ENCODE data around the gene IRF2BPL.

GRCh38 chr14:76993752-76994151 lies 34.8 kb downstream of the IRF2BPL start:
- TF ChIP-seq CTCF (IDR thresholded peaks at IDR 0.05) (no peak), POLR2A (IDR thresholded peaks at IDR 0.05) (no peak)
